Measurements from ENCODE around the gene NUPR1.

Gene NUPR1

GRCh38 chr16:28526201-28527099 is 12.3 kb downstream of the NUPR1 start:
- H3K27me3 Mint-ChIP-seq = peaks cover 0 to 7% of the 10 kb centered on the region in 2 donors
- peaks cover 4 to 5% of the 10 kb centered on the region in 2 donors for H3K4me1 Mint-ChIP-seq
- no peaks in the 10 kb centered on the region for H3K9me3 Mint-ChIP-seq
- H3K27ac Mint-ChIP-seq = no peak overlapping the region
- no peak overlapping the region for H3K4me3 Mint-ChIP-seq
- no peaks in the 10 kb centered on the region for H3K36me3 Mint-ChIP-seq
- no peak for ATAC-seq (replicated peaks)
- no peak for DNase-seq

GRCh38 chr16:28524681-28525171 is 14.0 kb downstream of the NUPR1 start:
- peak in 1 of 2 donors; percentile 63 for ATAC-seq (replicated peaks)

GRCh38 chr16:28522792-28523191 is 16.0 kb downstream of the NUPR1 start:
- H3K27ac Mint-ChIP-seq = no peak overlapping the region
- H3K4me1 Mint-ChIP-seq = peaks cover 4 to 5% of the 10 kb centered on the region in 2 donors

More at GRCh38 chr16:28524681-28525171, 14.0 kb downstream of the NUPR1 start:
- Mint-ChIP-seq H3K9me3 (no peaks in the 10 kb centered on the region), H3K27ac (no peak overlapping the region), H3K4me1 (peaks cover 4 to 5% of the 10 kb centered on the region in 2 donors), H3K4me3 (no peak overlapping the region), H3K27me3 (peaks cover 0 to 12% of the 10 kb centered on the region in 2 donors), H3K36me3 (no peaks in the 10 kb centered on the region)
- no peak for DNase-seq

GRCh38 chr16:28521436-28521835 is 17.3 kb downstream of the NUPR1 start:
- ATAC-seq (replicated peaks) (no peak), DNase-seq (no peak)
- Mint-ChIP-seq H3K36me3 (no peaks in the 10 kb centered on the region), H3K27me3 (peaks cover 0 to 13% of the 10 kb centered on the region in 2 donors), H3K27ac (no peak overlapping the region), H3K4me1 (peaks cover 5 to 6% of the 10 kb centered on the region in 2 donors), H3K9me3 (no peaks in the 10 kb centered on the region), H3K4me3 (no peak overlapping the region)

More at GRCh38 chr16:28522792-28523191, 16.0 kb downstream of the NUPR1 start:
- H3K36me3 Mint-ChIP-seq = no peaks in the 10 kb centered on the region
- no peak for DNase-seq
- H3K4me3 Mint-ChIP-seq = no peak overlapping the region
- H3K9me3 Mint-ChIP-seq = no peaks in the 10 kb centered on the region
- peak in 1 of 2 donors; percentile 36 for ATAC-seq (replicated peaks)
- peaks cover 0 to 12% of the 10 kb centered on the region in 2 donors for H3K27me3 Mint-ChIP-seq

GRCh38 chr16:28520672-28521071 is 18.1 kb downstream of the NUPR1 start:
- no peak overlapping the region for H3K27ac Mint-ChIP-seq
- H3K4me3 Mint-ChIP-seq = no peak overlapping the region

GRCh38 chr16:28514246-28514645 is 24.5 kb downstream of the NUPR1 start:
- no peak overlapping the region for H3K27ac Mint-ChIP-seq
- no peaks in the 10 kb centered on the region for H3K36me3 Mint-ChIP-seq
- peaks cover 0 to 5% of the 10 kb centered on the region in 2 donors for H3K4me1 Mint-ChIP-seq
- DNase-seq = no peak
- no peaks in the 10 kb centered on the region for H3K9me3 Mint-ChIP-seq
- H3K27me3 Mint-ChIP-seq = peaks cover 3 to 15% of the 10 kb centered on the region in 2 donors
- no peak for ATAC-seq (replicated peaks)
- H3K4me3 Mint-ChIP-seq = no peak overlapping the region

More at GRCh38 chr16:28520672-28521071, 18.1 kb downstream of the NUPR1 start:
- no peaks in the 10 kb centered on the region for H3K36me3 Mint-ChIP-seq
- no peak for DNase-seq
- H3K9me3 Mint-ChIP-seq = no peaks in the 10 kb centered on the region
- peaks cover 0 to 10% of the 10 kb centered on the region in 2 donors for H3K27me3 Mint-ChIP-seq
- no peak for ATAC-seq (replicated peaks)
- H3K4me1 Mint-ChIP-seq = peaks cover 5 to 6% of the 10 kb centered on the region in 2 donors

- Mint-ChIP-seq H3K27ac (no peak overlapping the region), H3K27me3 (peaks cover 3 to 15% of the 10 kb centered on the region in 2 donors), H3K4me1 (peaks cover under 1 to 5% of the 10 kb centered on the region in 2 donors), H3K9me3 (no peaks in the 10 kb centered on the region), H3K4me3 (no peak overlapping the region), H3K36me3 (no peaks in the 10 kb centered on the region)
- ATAC-seq (replicated peaks) = no peak
- DNase-seq = no peak
These were observed 25.1 kb downstream of the NUPR1 start for GRCh38 chr16:28513484-28514181.

GRCh38 chr16:28511801-28512789 is 26.7 kb downstream of the NUPR1 start:
- no peak overlapping the region for H3K4me3 Mint-ChIP-seq

GRCh38 chr16:28511031-28511430 is 27.7 kb downstream of the NUPR1 start:
- H3K4me3 Mint-ChIP-seq = no peak overlapping the region
- ATAC-seq (replicated peaks) = no peak
- no peaks in the 10 kb centered on the region for H3K9me3 Mint-ChIP-seq
- DNase-seq = no peak
- peaks cover 6 to 10% of the 10 kb centered on the region in 2 donors for H3K27me3 Mint-ChIP-seq
- no peaks in the 10 kb centered on the region for H3K36me3 Mint-ChIP-seq
- H3K27ac Mint-ChIP-seq = no peak overlapping the region
- H3K4me1 Mint-ChIP-seq = peaks cover 22 to 23% of the 10 kb centered on the region in 2 donors

More at GRCh38 chr16:28511801-28512789, 26.7 kb downstream of the NUPR1 start:
- DNase-seq (no peak), ATAC-seq (replicated peaks) (no peak)
- Mint-ChIP-seq H3K36me3 (no peaks in the 10 kb centered on the region), H3K27ac (no peak overlapping the region), H3K27me3 (peaks cover 3 to 10% of the 10 kb centered on the region in 2 donors), H3K9me3 (no peaks in the 10 kb centered on the region), H3K4me1 (peaks cover 14 to 16% of the 10 kb centered on the region in 2 donors)

- no peak for ATAC-seq (replicated peaks)
- H3K9me3 Mint-ChIP-seq = no peaks in the 10 kb centered on the region
- DNase-seq = no peak
- peaks cover 23% of the 10 kb centered on the region in 2 donors for H3K4me1 Mint-ChIP-seq
- H3K36me3 Mint-ChIP-seq = no peaks in the 10 kb centered on the region
- H3K27me3 Mint-ChIP-seq = peaks cover 4 to 6% of the 10 kb centered on the region in 2 donors
- no peak overlapping the region for H3K27ac Mint-ChIP-seq
- H3K4me3 Mint-ChIP-seq = no peak overlapping the region
These were observed 33.2 kb downstream of the NUPR1 start for GRCh38 chr16:28505489-28506137.

- ATAC-seq (replicated peaks) (no peak), DNase-seq (no peak)
- no peak overlapping the region for H3K4me3 Mint-ChIP-seq
- H3K27me3 Mint-ChIP-seq = peaks cover 0 to 3% of the 10 kb centered on the region in 2 donors
- peaks cover 23 to 27% of the 10 kb centered on the region in 2 donors for H3K4me1 Mint-ChIP-seq
- H3K27ac Mint-ChIP-seq = no peak overlapping the region
- H3K9me3 Mint-ChIP-seq = no peaks in the 10 kb centered on the region
- H3K36me3 Mint-ChIP-seq = peaks cover 0 to 4% of the 10 kb centered on the region in 2 donors
These were observed 33.9 kb downstream of the NUPR1 start for GRCh38 chr16:28504707-28505404.

- peaks cover 0 to 3% of the 10 kb centered on the region in 2 donors for H3K27me3 Mint-ChIP-seq
- peaks cover 0 to 5% of the 10 kb centered on the region in 2 donors for H3K36me3 Mint-ChIP-seq
- H3K4me1 Mint-ChIP-seq = peaks cover 23 to 28% of the 10 kb centered on the region in 2 donors
- no peak for ATAC-seq (replicated peaks)
- H3K27ac Mint-ChIP-seq = no peak overlapping the region
- H3K4me3 Mint-ChIP-seq = no peak overlapping the region
- H3K9me3 Mint-ChIP-seq = no peaks in the 10 kb centered on the region
- DNase-seq = no peak
These were observed 35.1 kb downstream of the NUPR1 start for GRCh38 chr16:28503470-28504259.
